Thymus (tissue), 11 donors: ENCODE measurements around the gene SCN1B. TPM values are rescaled to one million over a fixed set of nuclear protein-coding genes. Genes with fewer than 3 reads are reported as not detected.
A peak's percentile ranks its signal among the peaks of the same experiment; 100 is the strongest.
"Not testable (repeated sequence)": the region's sequence is repeated elsewhere in the genome, so short reads cannot be mapped to it uniquely, and the experiment has no call there.

ENCODE experiments used
- DNase-seq, 9 donors: peaks; one replicate each; pipeline ENCODE4 v3.0.0-alpha.2; 2013; ENCODE audit warnings: low spot score in 9 of 9, low read depth in 6 of 9, missing footprints in 1 of 9
- H3K27ac ChIP-seq, 2 donors: one replicate each; pipeline ENCODE4 v1.5.1; 2013; ENCODE audit warnings: control low read depth in 1 of 2, low read depth in 1 of 2, low read length in 1 of 2, mild to moderate bottlenecking in 1 of 2, moderate library complexity in 1 of 2
- H3K27me3 ChIP-seq, 2 donors: one replicate each; pipeline ENCODE4 v1.5.1; 2013; ENCODE audit warnings: low read length in 1 of 2; ENCODE audit not compliant: control insufficient read depth in 2 of 2, insufficient read depth in 1 of 2
- H3K36me3 ChIP-seq, 2 donors: one replicate each; pipeline ENCODE4 v1.5.1; 2013; ENCODE audit warnings: low read length in 1 of 2, mild to moderate bottlenecking in 1 of 2, moderate library complexity in 1 of 2; ENCODE audit not compliant: control insufficient read depth in 2 of 2, insufficient read depth in 2 of 2
- H3K4me1 ChIP-seq, 2 donors: one replicate each; pipeline ENCODE4 v1.5.1; 2013; ENCODE audit warnings: low read length in 2 of 2; ENCODE audit not compliant: control insufficient read depth in 2 of 2, insufficient read depth in 2 of 2
- H3K4me3 ChIP-seq, 2 donors: one replicate each; pipeline ENCODE4 v1.5.1; 2013; ENCODE audit warnings: low read length in 2 of 2, control low read depth in 1 of 2, mild to moderate bottlenecking in 1 of 2
- H3K9me3 ChIP-seq, 2 donors: one replicate each; pipeline ENCODE4 v1.5.1; 2013; ENCODE audit warnings: low read length in 1 of 2, mild to moderate bottlenecking in 1 of 2; ENCODE audit not compliant: control insufficient read depth in 2 of 2, insufficient read depth in 1 of 2
- WGBS: extraction: QIAGEN DNeasy Blood & Tissue Kit; methylation state at CpG from one replicate; pipeline ENCODE4 v1.1.7; 2013; 5-methylcytosine and 5-hydroxymethylcytosine counted together
- polyA plus RNA-seq: library from polyadenylated mRNA; stranded (reverse); fragments of 200-250 nt; gene quantifications from one replicate; pipeline ENCODE4 v1.2.3, GENCODE V29; 2013
- total RNA-seq: library from RNA; stranded (reverse); fragments of 120-200 nt; gene quantifications from one replicate; pipeline ENCODE4 v1.2.4, GENCODE V29; 2013
- donor health status: healthy.

The SCN1B gene
- total and polyA plus RNA-seq, 2 donors = 0.28 to 3.4 TPM

GRCh38 chr19:34999498-35000337, 30.6 kb upstream of the SCN1B start, which contains the start of gene GRAMD1A:
TSS of gene GRAMD1A (plus strand) at chr19:35000323. CDS start at chr19:35000479, 156 bp downstream.
- Histone ChIP-seq H3K9me3 (peaks cover 0 to 6% of the 10 kb centered on the region in 2 donors), H3K4me3 (peak within 1 kb of the TSS; percentile 47 to 84), H3K27ac (peak within 1 kb of the TSS; percentile 87 to 97), H3K36me3 (peaks cover under 1 to 8% of the 10 kb centered on the region in 2 donors), H3K4me1 (peaks cover 39 to 76% of the 10 kb centered on the region in 2 donors), H3K27me3 (no peaks in the 10 kb centered on the region)
- peak in 5 of 9 donors; percentile 62 to 85 (median 64) for DNase-seq
- 9% methylated on average over 45 of the region's 45 CpGs for WGBS

GRCh38 chr19:35000338-35000646, 30.0 kb upstream of the SCN1B start:
- Histone ChIP-seq H3K9me3 (peaks cover under 1% of the 10 kb centered on the region in 2 donors), H3K36me3 (peaks cover 6 to 8% of the 10 kb centered on the region in 2 donors), H3K4me1 (peaks cover 39 to 75% of the 10 kb centered on the region in 2 donors), H3K27ac (peak overlapping the region in 1 of 2 donors; percentile 97), H3K4me3 (peak overlapping the region; percentile 47 to 84), H3K27me3 (no peaks in the 10 kb centered on the region)
- DNase-seq = no peak
- WGBS = 1% methylated on average over 37 of the region's 37 CpGs

GRCh38 chr19:35000647-35001501, 29.4 kb upstream of the SCN1B start:
- peak overlapping the region; percentile 47 to 84 for H3K4me3 ChIP-seq
- peak overlapping the region; percentile 83 to 97 for H3K27ac ChIP-seq
- peaks cover 0 to 1% of the 10 kb centered on the region in 2 donors for H3K9me3 ChIP-seq
- H3K27me3 ChIP-seq = no peaks in the 10 kb centered on the region
- peak in 5 of 9 donors; percentile 64 to 87 (median 68) for DNase-seq
- H3K36me3 ChIP-seq = peaks cover 12 to 14% of the 10 kb centered on the region in 2 donors
- WGBS = 4% methylated on average over 46 of the region's 46 CpGs
- peaks cover 38 to 73% of the 10 kb centered on the region in 2 donors for H3K4me1 ChIP-seq

- H3K36me3 ChIP-seq = peaks cover 18 to 19% of the 10 kb centered on the region in 2 donors
- WGBS = 97% methylated on average over 11 of the region's 11 CpGs
- H3K27me3 ChIP-seq = no peaks in the 10 kb centered on the region
- no peak overlapping the region for H3K4me3 ChIP-seq
- peaks cover 0 to 1% of the 10 kb centered on the region in 2 donors for H3K9me3 ChIP-seq
- H3K27ac ChIP-seq = peak overlapping the region in 1 of 2 donors; percentile 53
- DNase-seq = no peak
- H3K4me1 ChIP-seq = peaks cover 25 to 61% of the 10 kb centered on the region in 2 donors
These were observed 28.2 kb upstream of the SCN1B start for GRCh38 chr19:35002037-35002535.

- Histone ChIP-seq H3K9me3 (peaks cover 0 to 1% of the 10 kb centered on the region in 2 donors), H3K4me1 (peaks cover 12 to 35% of the 10 kb centered on the region in 2 donors), H3K27ac (peak overlapping the region in 1 of 2 donors; percentile 20), H3K27me3 (no peaks in the 10 kb centered on the region), H3K4me3 (no peak overlapping the region), H3K36me3 (peaks cover 29% of the 10 kb centered on the region in 2 donors)
- 96% methylated on average over 18 of the region's 18 CpGs for WGBS
- DNase-seq = no peak
These were observed 25.6 kb upstream of the SCN1B start for GRCh38 chr19:35004517-35005255.

- H3K27me3 ChIP-seq = no peaks in the 10 kb centered on the region
- peaks cover 0 to 1% of the 10 kb centered on the region in 2 donors for H3K9me3 ChIP-seq
- peaks cover 36 to 37% of the 10 kb centered on the region in 2 donors for H3K36me3 ChIP-seq
- peaks cover 12 to 32% of the 10 kb centered on the region in 2 donors for H3K4me1 ChIP-seq
- whole genome bisulfite sequencing = 97% methylated on average over 11 of the region's 11 CpGs
- no peak overlapping the region for H3K4me3 ChIP-seq
- DNase-seq = no peak
- H3K27ac ChIP-seq = no peak overlapping the region
These were observed 24.9 kb upstream of the SCN1B start for GRCh38 chr19:35005256-35005977.

- Histone ChIP-seq H3K36me3 (peaks cover 40 to 42% of the 10 kb centered on the region in 2 donors), H3K4me1 (peaks cover 12 to 31% of the 10 kb centered on the region in 2 donors)
- DNase-seq, H3K27ac ChIP-seq, H3K27me3 ChIP-seq, H3K9me3 ChIP-seq, H3K4me3 ChIP-seq: not testable (repeated sequence)
- 96% methylated on average over 6 of the region's 6 CpGs for WGBS
These were observed 24.3 kb upstream of the SCN1B start for GRCh38 chr19:35006007-35006341.

- 97% methylated on average over 15 of the region's 15 CpGs for WGBS
- H3K27ac ChIP-seq = no peak overlapping the region
- no peak overlapping the region for H3K4me3 ChIP-seq
- H3K27me3 ChIP-seq = no peaks in the 10 kb centered on the region
- peaks cover 45 to 47% of the 10 kb centered on the region in 2 donors for H3K36me3 ChIP-seq
- peaks cover 9 to 26% of the 10 kb centered on the region in 2 donors for H3K4me1 ChIP-seq
- peaks cover 0 to 1% of the 10 kb centered on the region in 2 donors for H3K9me3 ChIP-seq
- no peak for DNase-seq
These were observed 23.8 kb upstream of the SCN1B start for GRCh38 chr19:35006342-35006998.
